ENCODE measurements around the gene INTS11.

The INTS11 gene

GRCh38 chr1:1342584-1343115, 18.2 kb upstream of the INTS11 start:
- DNase-seq = no peak

GRCh38 chr1:1342061-1342562, 17.7 kb upstream of the INTS11 start:
- no peak for DNase-seq

GRCh38 chr1:1341549-1342021, 17.1 kb upstream of the INTS11 start:
- DNase-seq = no peak

- DNase-seq = no peak
These were observed 16.5 kb upstream of the INTS11 start for GRCh38 chr1:1340791-1341548.

GRCh38 chr1:1340185-1340584, 15.7 kb upstream of the INTS11 start:
- no peak for DNase-seq

GRCh38 chr1:1338278-1338677, 13.8 kb upstream of the INTS11 start:
- no peak for DNase-seq

GRCh38 chr1:1337793-1338147, 13.3 kb upstream of the INTS11 start:
- DNase-seq = no peak

GRCh38 chr1:1336931-1337792, 12.7 kb upstream of the INTS11 start:
- DNase-seq = no peak

GRCh38 chr1:1336446-1336845, 12.0 kb upstream of the INTS11 start:
- DNase-seq = no peak

GRCh38 chr1:1335792-1336248, 11.4 kb upstream of the INTS11 start:
- DNase-seq = no peak

GRCh38 chr1:1335283-1335682, 10.8 kb upstream of the INTS11 start:
- no peak for DNase-seq

GRCh38 chr1:1334835-1335234, 10.4 kb upstream of the INTS11 start:
- DNase-seq = no peak

GRCh38 chr1:1333551-1334241, 9.2 kb upstream of the INTS11 start:
- DNase-seq = no peak

GRCh38 chr1:1332774-1333480, 8.5 kb upstream of the INTS11 start:
- DNase-seq = no peak

GRCh38 chr1:1332031-1332755, 7.7 kb upstream of the INTS11 start:
- no peak for DNase-seq

GRCh38 chr1:1331068-1331965, 6.9 kb upstream of the INTS11 start, which contains the start of gene TAS1R3:
Gene TAS1R3 (plus strand): TSS chr1:1331280. CDS start chr1:1331346, 66 bp downstream.
- DNase-seq = no peak

- no peak for DNase-seq
These were observed 6.1 kb upstream of the INTS11 start for GRCh38 chr1:1330366-1331067.

- no peak for DNase-seq
These were observed 5.1 kb upstream of the INTS11 start for GRCh38 chr1:1329304-1330210.

- no peak for DNase-seq
These were observed 3.8 kb upstream of the INTS11 start for GRCh38 chr1:1328254-1328653.
